Measurements from ENCODE around the gene PLK5.

DNA sequence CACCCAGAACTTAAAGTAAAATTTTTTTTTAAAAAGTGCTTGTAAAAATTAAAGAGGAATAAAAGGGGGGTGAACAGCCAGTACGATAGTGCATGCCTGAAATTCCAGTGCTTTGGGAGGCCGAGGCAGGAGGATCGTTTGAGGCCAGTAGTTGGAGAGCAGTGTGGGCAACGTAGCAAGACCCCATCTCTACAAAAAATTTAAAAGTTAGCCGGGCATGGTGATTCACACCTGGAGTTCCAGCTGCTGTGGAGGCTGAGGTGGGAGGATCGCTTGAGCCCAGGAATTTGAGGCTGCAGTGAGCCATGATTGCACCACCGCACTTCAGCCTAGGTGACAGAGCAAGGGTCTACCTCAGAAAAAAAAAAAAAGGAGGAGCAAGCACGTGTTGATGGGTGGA, 18.9 kb upstream of the PLK5 start:
- no peak for TF ChIP-seq ZC3H10 (CRISPR knock-in tag; IDR thresholded peaks at IDR 0.05)
- TF ChIP-seq CSDC2 (CRISPR knock-in tag; IDR thresholded peaks at IDR 0.05) = no peak
- no peak for TF ChIP-seq ESRRG (CRISPR knock-in tag; IDR thresholded peaks at IDR 0.05)
- TF ChIP-seq ARNTL (CRISPR knock-in tag; IDR thresholded peaks at IDR 0.05; ENCODE audit: borderline replicate concordance, low read depth) = no peak
- no peak for TF ChIP-seq BACH2 (CRISPR knock-in tag; IDR thresholded peaks at IDR 0.05; ENCODE audit: borderline replicate concordance)
- no peak for TF ChIP-seq RARB (CRISPR knock-in tag; IDR thresholded peaks at IDR 0.05)
- no peak for TF ChIP-seq SNAI2 (CRISPR knock-in tag; IDR thresholded peaks at IDR 0.05)
- TF ChIP-seq POU6F1 (CRISPR knock-in tag; IDR thresholded peaks at IDR 0.05; ENCODE audit: borderline replicate concordance, low read depth) = no peak
- no peak for TF ChIP-seq ZFP30 (CRISPR knock-in tag; IDR thresholded peaks at IDR 0.05)
- TF ChIP-seq, protein P1, sequence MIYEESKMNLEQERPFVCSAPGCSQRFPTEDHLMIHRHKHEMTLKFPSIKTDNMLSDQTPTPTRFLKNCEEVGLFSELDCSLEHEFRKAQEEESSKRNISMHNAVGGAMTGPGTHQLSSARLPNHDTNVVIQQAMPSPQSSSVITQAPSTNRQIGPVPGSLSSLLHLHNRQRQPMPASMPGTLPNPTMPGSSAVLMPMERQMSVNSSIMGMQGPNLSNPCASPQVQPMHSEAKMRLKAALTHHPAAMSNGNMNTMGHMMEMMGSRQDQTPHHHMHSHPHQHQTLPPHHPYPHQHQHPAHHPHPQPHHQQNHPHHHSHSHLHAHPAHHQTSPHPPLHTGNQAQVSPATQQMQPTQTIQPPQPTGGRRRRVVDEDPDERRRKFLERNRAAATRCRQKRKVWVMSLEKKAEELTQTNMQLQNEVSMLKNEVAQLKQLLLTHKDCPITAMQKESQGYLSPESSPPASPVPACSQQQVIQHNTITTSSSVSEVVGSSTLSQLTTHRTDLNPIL (CRISPR knock-in tag; IDR thresholded peaks at IDR 0.05; ENCODE audit: low read depth) = no peak
- no peak for TF ChIP-seq PATZ1 (CRISPR knock-in tag; IDR thresholded peaks at IDR 0.05; ENCODE audit: borderline replicate concordance)

Measured in SK-N-SH treated with all-trans-retinoic acid at 6 μM for 48 hours (cell line).